ENCODE data around the gene INPP5D. TPM values are rescaled to one million over a fixed set of nuclear protein-coding genes. Genes with fewer than 3 reads are reported as not detected.

INPP5D gene
- total and polyA plus RNA-seq, 2 donors (not counting 3 experiments of a cell fraction or from before 2014, with no cell fraction given) = 13.9 to 46.6 TPM

DNA sequence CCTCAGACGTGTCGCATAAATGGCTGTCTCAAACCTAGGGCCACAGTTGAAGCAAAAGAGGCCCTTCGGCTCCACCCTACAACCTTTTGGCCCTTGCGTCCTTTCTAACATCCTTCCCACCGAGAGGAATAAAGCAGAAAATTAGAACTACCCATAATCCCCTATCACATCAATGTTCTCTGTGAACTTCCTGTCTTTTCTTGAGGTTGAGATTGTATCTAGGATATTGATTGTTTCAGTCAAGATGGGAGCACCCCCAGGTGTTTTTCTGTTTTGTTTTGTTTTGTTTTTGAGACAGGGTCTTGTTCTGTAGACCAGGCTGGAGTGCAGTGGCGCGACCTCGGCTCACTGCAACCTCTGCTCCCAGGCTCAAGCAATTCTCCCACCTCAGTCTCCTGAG lies 23.6 kb downstream of the INPP5D start:
- peak overlapping the region; percentile 0 for H3K9ac ChIP-seq (replicated peaks; ENCODE audit: extremely low read depth, insufficient read depth, low read length)
- H3K4me3 ChIP-seq (replicated peaks in 1 of 3; ENCODE audit: insufficient read depth in 1 of 3, low read depth in 1 of 3, low read length in 3 of 3) = no peak overlapping the region
- ChIA-PET POLR2A (no interaction called here), CTCF (interaction anchor here (0.9 to 4.6 kb wide), 6 partner anchors 13 to 32 kb away, joined by 3 to 30 read pairs (median 4); partner anchors contain the start of gene INPP5D)
- BruUV-seq (replicated peaks) = no TSS peak
- peaks cover 0 to 23% of the 10 kb centered on the region in 2 experiments for H3K36me3 ChIP-seq (ENCODE audit: control insufficient read depth in 2 of 2, extremely low read depth in 1 of 2, insufficient read depth in 2 of 2, low read length in 2 of 2)
- no peak overlapping the region for H2AFZ ChIP-seq (ENCODE audit: low read depth, low read length)
- H4K20me1 ChIP-seq (replicated peaks; ENCODE audit: control insufficient read depth, extremely low read depth, insufficient read depth, low read length) = no peaks in the 10 kb centered on the region
- TF ChIP-seq JUN (IDR thresholded peaks at IDR 0.05; ENCODE audit: borderline replicate concordance, insufficient read depth, insufficient read length, low read depth) = no peak
- TF ChIP-seq, protein P1, sequence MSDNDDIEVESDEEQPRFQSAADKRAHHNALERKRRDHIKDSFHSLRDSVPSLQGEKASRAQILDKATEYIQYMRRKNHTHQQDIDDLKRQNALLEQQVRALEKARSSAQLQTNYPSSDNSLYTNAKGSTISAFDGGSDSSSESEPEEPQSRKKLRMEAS (IDR thresholded peaks at IDR 0.05; ENCODE audit: insufficient read depth, insufficient read length) = no peak
- no peak for TF ChIP-seq EZH2 (IDR thresholded peaks at IDR 0.05; ENCODE audit: borderline replicate concordance, low read depth, low read length, severe bottlenecking)
- TF ChIP-seq MYC (IDR thresholded peaks at IDR 0.05; ENCODE audit: low read depth, low read length) = no peak
- TF ChIP-seq FOS (IDR thresholded peaks at IDR 0.05; ENCODE audit: borderline replicate concordance, insufficient read depth, low read length) = no peak
- TF ChIP-seq, protein P2, sequence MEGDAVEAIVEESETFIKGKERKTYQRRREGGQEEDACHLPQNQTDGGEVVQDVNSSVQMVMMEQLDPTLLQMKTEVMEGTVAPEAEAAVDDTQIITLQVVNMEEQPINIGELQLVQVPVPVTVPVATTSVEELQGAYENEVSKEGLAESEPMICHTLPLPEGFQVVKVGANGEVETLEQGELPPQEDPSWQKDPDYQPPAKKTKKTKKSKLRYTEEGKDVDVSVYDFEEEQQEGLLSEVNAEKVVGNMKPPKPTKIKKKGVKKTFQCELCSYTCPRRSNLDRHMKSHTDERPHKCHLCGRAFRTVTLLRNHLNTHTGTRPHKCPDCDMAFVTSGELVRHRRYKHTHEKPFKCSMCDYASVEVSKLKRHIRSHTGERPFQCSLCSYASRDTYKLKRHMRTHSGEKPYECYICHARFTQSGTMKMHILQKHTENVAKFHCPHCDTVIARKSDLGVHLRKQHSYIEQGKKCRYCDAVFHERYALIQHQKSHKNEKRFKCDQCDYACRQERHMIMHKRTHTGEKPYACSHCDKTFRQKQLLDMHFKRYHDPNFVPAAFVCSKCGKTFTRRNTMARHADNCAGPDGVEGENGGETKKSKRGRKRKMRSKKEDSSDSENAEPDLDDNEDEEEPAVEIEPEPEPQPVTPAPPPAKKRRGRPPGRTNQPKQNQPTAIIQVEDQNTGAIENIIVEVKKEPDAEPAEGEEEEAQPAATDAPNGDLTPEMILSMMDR (IDR thresholded peaks at IDR 0.05; ENCODE audit: extremely low read depth in 1 of 2, insufficient read depth in 1 of 2, low read depth in 1 of 2, low read length in 2 of 2) = no peak
- no peak for TF ChIP-seq POLR2AphosphoS5 (IDR thresholded peaks at IDR 0.05; ENCODE audit: insufficient read depth, low read depth, low read length)
- TF ChIP-seq GATA2 (IDR thresholded peaks at IDR 0.05; ENCODE audit: insufficient read depth, insufficient read length, low read depth, low read length) = no peak
- intact Hi-C loops (cut with micrococcal nuclease) = loop anchor here (1.0 to 10.0 kb wide), 3 partner anchors 22 to 331 kb away; partner anchors contain the start of gene ATG16L1
- no peak for FAIRE-seq
- dilution Hi-C loops (cut with MboI; ENCODE audit: extremely low pct_ligation_motif_present, low sequenced_read_pairs) = no loop called here
- H3K9me3 ChIP-seq (replicated peaks; ENCODE audit: control insufficient read depth, insufficient read depth, low read length) = no peaks in the 10 kb centered on the region
- DNase-seq (ENCODE audit: low read depth, low spot score) = peak; percentile 11
- no peaks in the 10 kb centered on the region for H3K9me1 ChIP-seq (replicated peaks; ENCODE audit: control insufficient read depth, extremely low read depth, insufficient read depth, low read length)
- H3K27ac ChIP-seq (ENCODE audit: insufficient read depth, low read depth, low read length) = peak overlapping the region; percentile 94
- H3K4me1 ChIP-seq (ENCODE audit: control insufficient read depth, extremely low read depth, insufficient read depth, low read length) = peaks cover 40% of the 10 kb centered on the region
- no peaks in the 10 kb centered on the region for H3K27me3 ChIP-seq (ENCODE audit: control insufficient read depth in 2 of 2, insufficient read depth in 2 of 2, low read length in 2 of 2)
- H3K4me2 ChIP-seq (ENCODE audit: insufficient read depth, low read length) = peak overlapping the region; percentile 17
- H3K79me2 ChIP-seq (ENCODE audit: control insufficient read depth, insufficient read depth, low read length) = no peaks in the 10 kb centered on the region

Measured in endothelial cell of umbilical vein (primary cell).